HCT116 (cell line): Measurements from ENCODE around the gene GAD2. TPM values are rescaled to one million over a fixed set of nuclear protein-coding genes. Genes with fewer than 3 reads are reported as not detected.

Experiments used
- ATAC-seq: fragments of 200-7000 bp; cut with Tn5 transposase; 2 replicates; pipeline ENCODE4 v1.9.1; 2020; ENCODE audit warnings: mild to moderate bottlenecking, moderate library complexity
- BruUV-seq: library from RNA; stranded (reverse); fragments of 400-500 nt; replicated peaks from 2 replicates; lab custom pipeline; 2021; lab: Mats Ljungman, UMichigan
- CTCF ChIA-PET: fragments of 300-600 bp; sonication (Branson Sonifier 250); formaldehyde crosslinking; loops from one replicate; lab custom pipeline; 2021; ENCODE audit warnings: antibody characterized with exemption; lab: Charles Lee
- POLR2A ChIA-PET: fragments of 300-600, 350-600 bp; sonication (Branson Sonifier 250); formaldehyde crosslinking; loops from one replicate; lab custom pipeline; 2021; ENCODE audit warnings: antibody characterized with exemption; lab: Charles Lee
- RAD21 ChIA-PET, 2 experiments: fragments of 300-600 bp; sonication (Branson Sonifier 250); formaldehyde crosslinking; loops; one replicate each; lab custom pipeline; 2023; ENCODE audit warnings: low total read pairs in 2 of 2; ENCODE audit not compliant: uncharacterized antibody in 2 of 2, unreplicated experiment in 2 of 2, low non-redundant PET in 1 of 2; lab: Charles Lee
- DNase-seq: peaks from one replicate; pipeline ENCODE4 v3.0.0-alpha.2; 2010; ENCODE audit warnings: low read depth, low spot score
- H2AFZ ChIP-seq: fragments of 200-600 bp; shearing (Covaris generic), sonication (generic); 2 replicates; pipeline ENCODE4 v1.6.1; 2017; ENCODE audit warnings: low read depth, mixed run types, mixed read lengths, antibody characterized with exemption, low read length; ENCODE audit not compliant: poor library complexity, severe bottlenecking
- H3K27ac ChIP-seq: 2 replicates; pipeline ENCODE4 v1.5.1; 2012; ENCODE audit warnings: low read depth, low read length
- H3K27me3 ChIP-seq: fragments of 200-600 bp; sonication (generic); 2 replicates; pipeline ENCODE4 v1.6.1; 2016; ENCODE audit warnings: mixed run types, low read length, mixed read lengths; ENCODE audit not compliant: insufficient read depth
- H3K36me3 ChIP-seq, 2 experiments: fragments of 200-500 bp in 1 of 2; fragments of 200-600 bp in 1 of 2; sonication (Bioruptor generic) in 1 of 2; sonication (generic) in 1 of 2; 2 replicates each; pipeline versions ENCODE4 v1.5.1 to v1.6.1; 2014 to 2016; ENCODE audit warnings: low read length in 2 of 2, inconsistent platforms in 1 of 2, mixed read lengths in 1 of 2, mixed run types in 1 of 2; ENCODE audit not compliant: insufficient read depth in 2 of 2, control insufficient read depth in 1 of 2
- H3K4me1 ChIP-seq, 2 experiments: fragments of 200-600 bp in 1 of 2; sonication (generic) in 1 of 2; 2 replicates each; pipeline versions ENCODE4 v1.5.1 to v1.6.1; 2012 to 2017; ENCODE audit warnings: low read length in 2 of 2, inconsistent platforms in 1 of 2, mild to moderate bottlenecking in 1 of 2, mixed read lengths in 1 of 2, mixed run types in 1 of 2, moderate library complexity in 1 of 2; ENCODE audit not compliant: insufficient read depth in 2 of 2, control insufficient read depth in 1 of 2
- H3K4me2 ChIP-seq: fragments of 200-600 bp; sonication (generic); 2 replicates; pipeline ENCODE4 v1.6.1; 2017; ENCODE audit warnings: mixed run types, low read length, mixed read lengths
- H3K4me3 ChIP-seq, 2 experiments: fragments of 200-600 bp in 1 of 2; sonication (generic) in 1 of 2; replicated peaks in 1 of 2; 2 replicates each; pipeline ENCODE4 v1.5.1; 2011 to 2016; ENCODE audit warnings: low read length in 2 of 2, control low read depth in 1 of 2, low read depth in 1 of 2, mild to moderate bottlenecking in 1 of 2, mixed read lengths in 1 of 2, mixed run types in 1 of 2
- H3K79me2 ChIP-seq: fragments of 200-600 bp; sonication (generic); 2 replicates; pipeline ENCODE4 v1.6.1; 2017; ENCODE audit warnings: mild to moderate bottlenecking, mixed run types, low read length, moderate library complexity, mixed read lengths; ENCODE audit not compliant: insufficient read depth
- H3K9ac ChIP-seq: fragments of 200-600 bp; sonication (generic); 2 replicates; pipeline ENCODE4 v1.6.1; 2016; ENCODE audit warnings: low read length, mixed read lengths
- H3K9me2 ChIP-seq: fragments of 200-600 bp; sonication (generic), shearing (Covaris generic); 2 replicates; pipeline ENCODE4 v1.6.1; 2017; ENCODE audit warnings: mixed run types, mild to moderate bottlenecking, moderate library complexity; ENCODE audit not compliant: insufficient read depth
- H3K9me3 ChIP-seq, 2 experiments: fragments of 200-500 bp in 1 of 2; fragments of 200-600 bp in 1 of 2; sonication (Bioruptor generic) in 1 of 2; sonication (generic) in 1 of 2; 2 replicates each; pipeline ENCODE4 v1.6.1; 2014 to 2017; ENCODE audit warnings: low read length in 2 of 2, mixed read lengths in 2 of 2, inconsistent platforms in 1 of 2, low read depth in 1 of 2, mild to moderate bottlenecking in 1 of 2, mixed run types in 1 of 2, moderate library complexity in 1 of 2; ENCODE audit not compliant: control insufficient read depth in 1 of 2, insufficient read depth in 1 of 2
- H4K20me1 ChIP-seq: fragments of 200-600 bp; sonication (generic), shearing (Covaris generic); 2 replicates; pipeline ENCODE4 v1.6.1; 2017; ENCODE audit warnings: mixed run types, mild to moderate bottlenecking, moderate library complexity; ENCODE audit not compliant: insufficient read depth
- CBX3 ChIP-seq: IDR thresholded peaks from 2 replicates; pipeline ENCODE4 v1.6.1; 2012; ENCODE audit warnings: low read depth
- CEBPB ChIP-seq: IDR thresholded peaks from 2 replicates; pipeline ENCODE4 v1.6.1; 2012; ENCODE audit warnings: low read depth
- ELF1 ChIP-seq: IDR thresholded peaks from 2 replicates; pipeline ENCODE4 v1.6.1; 2012; ENCODE audit warnings: low read depth, borderline replicate concordance
- EZH2phosphoT487 ChIP-seq: fragments of 200-600 bp; IDR thresholded peaks from 2 replicates; pipeline ENCODE4 v1.6.1; 2018; ENCODE audit warnings: antibody characterized with exemption, borderline replicate concordance
- FOSL1 ChIP-seq: IDR thresholded peaks from 2 replicates; pipeline ENCODE4 v1.6.1; 2012; ENCODE audit warnings: low read depth
- JUND ChIP-seq: IDR thresholded peaks from 2 replicates; pipeline ENCODE4 v1.6.1; 2012
- RAD21 ChIP-seq: IDR thresholded peaks from 2 replicates; pipeline ENCODE4 v1.6.1; 2012; ENCODE audit warnings: low read depth, mild to moderate bottlenecking
- SIN3A ChIP-seq: IDR thresholded peaks from 2 replicates; pipeline ENCODE4 v1.6.1; 2012; ENCODE audit warnings: low read depth
- SP1 ChIP-seq: IDR thresholded peaks from 2 replicates; pipeline ENCODE4 v1.6.1; 2012; ENCODE audit warnings: low read depth
- ZFX ChIP-seq: fragments of 450-650 bp; IDR thresholded peaks from 2 replicates; pipeline ENCODE4 v1.6.1; 2017
- ZNF274 ChIP-seq: fragments of 200-500 bp; sonication (Bioruptor generic); IDR thresholded peaks from 2 replicates; pipeline ENCODE4 v1.6.1; 2014; ENCODE audit warnings: mild to moderate bottlenecking, low read depth, low read length, inconsistent platforms
- intact Hi-C: fragments of 100-400 bp; cut with micrococcal nuclease; formaldehyde crosslinking; loops from 2 replicates; pipeline ENCODE4 v1.10.0; 2022
- total RNA-seq: library from RNA; stranded (reverse); gene quantifications from one replicate; pipeline ENCODE4 v1.2.1, GENCODE V29; 2021; ENCODE audit not compliant: unreplicated experiment
- TF ChIP-seq, protein P1 (sequence below): IDR thresholded peaks from 2 replicates; pipeline ENCODE4 v1.6.1; 2011; ENCODE audit warnings: mild to moderate bottlenecking, low read length, moderate library complexity; ENCODE audit not compliant: insufficient replicate concordance; ENCODE audit errors: extremely low read depth
- TF ChIP-seq, protein P2 (sequence below): IDR thresholded peaks from 2 replicates; pipeline ENCODE4 v1.6.1; 2012
- TF ChIP-seq, protein P3 (sequence below), 3 experiments: fragments of 200-600 bp in 1 of 3; sonication (generic) in 1 of 3; IDR thresholded peaks in 2 of 3; conservative IDR thresholded peaks in 1 of 3; 2 replicates each; pipeline ENCODE4 v1.5.1; 2012 to 2017; ENCODE audit warnings: low read depth in 2 of 3, low read length in 2 of 3, antibody characterized with exemption in 1 of 3, borderline replicate concordance in 1 of 3, control low read depth in 1 of 3, mild to moderate bottlenecking in 1 of 3, mixed read lengths in 1 of 3, mixed run types in 1 of 3, moderate library complexity in 1 of 3; ENCODE audit not compliant: insufficient read depth in 1 of 3

Gene GAD2
- total RNA-seq, 1 experiment from 2014 or later = not detected

DNA sequence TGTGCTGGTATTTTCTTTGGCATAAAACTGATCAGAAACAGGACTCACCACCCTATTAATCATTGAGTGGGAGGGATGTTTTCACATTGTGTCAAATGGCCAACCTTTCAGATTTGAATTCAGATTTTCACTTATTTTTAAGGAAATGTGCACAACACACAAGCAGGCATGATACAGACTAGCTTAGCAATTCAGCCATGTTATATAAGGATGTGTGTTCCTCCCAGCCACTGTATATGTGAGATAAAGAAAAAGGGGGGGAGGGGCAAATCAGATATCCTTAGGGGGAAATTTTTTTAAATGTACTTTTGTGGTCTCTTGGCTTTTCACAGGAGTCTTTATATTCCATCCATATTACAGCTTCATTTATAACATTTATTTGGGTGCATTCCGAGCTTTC, 3.1 kb downstream of the GAD2 start:
- no peak overlapping the region for H3K4me3 ChIP-seq
- intact Hi-C loops = no loop called here
- POLR2A ChIA-PET = no interaction called here

GRCh38 chr10:26220901-26221300, 4.3 kb downstream of the GAD2 start:
- DNase-seq = no peak
- H3K9me2 ChIP-seq = no peaks in the 10 kb centered on the region
- intact Hi-C loops = no loop called here
- POLR2A ChIA-PET = no interaction called here
- H3K27ac ChIP-seq = no peak overlapping the region
- TF ChIP-seq, protein P1, sequence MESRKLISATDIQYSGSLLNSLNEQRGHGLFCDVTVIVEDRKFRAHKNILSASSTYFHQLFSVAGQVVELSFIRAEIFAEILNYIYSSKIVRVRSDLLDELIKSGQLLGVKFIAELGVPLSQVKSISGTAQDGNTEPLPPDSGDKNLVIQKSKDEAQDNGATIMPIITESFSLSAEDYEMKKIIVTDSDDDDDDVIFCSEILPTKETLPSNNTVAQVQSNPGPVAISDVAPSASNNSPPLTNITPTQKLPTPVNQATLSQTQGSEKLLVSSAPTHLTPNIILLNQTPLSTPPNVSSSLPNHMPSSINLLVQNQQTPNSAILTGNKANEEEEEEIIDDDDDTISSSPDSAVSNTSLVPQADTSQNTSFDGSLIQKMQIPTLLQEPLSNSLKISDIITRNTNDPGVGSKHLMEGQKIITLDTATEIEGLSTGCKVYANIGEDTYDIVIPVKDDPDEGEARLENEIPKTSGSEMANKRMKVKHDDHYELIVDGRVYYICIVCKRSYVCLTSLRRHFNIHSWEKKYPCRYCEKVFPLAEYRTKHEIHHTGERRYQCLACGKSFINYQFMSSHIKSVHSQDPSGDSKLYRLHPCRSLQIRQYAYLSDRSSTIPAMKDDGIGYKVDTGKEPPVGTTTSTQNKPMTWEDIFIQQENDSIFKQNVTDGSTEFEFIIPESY = no peak
- no peak for TF ChIP-seq ZFX
- TF ChIP-seq RAD21 = no peak
- TF ChIP-seq, protein P2, sequence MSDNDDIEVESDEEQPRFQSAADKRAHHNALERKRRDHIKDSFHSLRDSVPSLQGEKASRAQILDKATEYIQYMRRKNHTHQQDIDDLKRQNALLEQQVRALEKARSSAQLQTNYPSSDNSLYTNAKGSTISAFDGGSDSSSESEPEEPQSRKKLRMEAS = no peak
- TF ChIP-seq CEBPB = no peak
- no peak for TF ChIP-seq FOSL1
- TF ChIP-seq JUND = no peak
- no peak for TF ChIP-seq ZNF274
- TF ChIP-seq EZH2phosphoT487 = no peak
- no peak for TF ChIP-seq SP1
- TF ChIP-seq ELF1 = no peak
- CTCF ChIA-PET = no interaction called here
- H4K20me1 ChIP-seq = no peaks in the 10 kb centered on the region
- H3K79me2 ChIP-seq = no peaks in the 10 kb centered on the region
- BruUV-seq = no TSS peak
- no peak overlapping the region for H3K4me3 ChIP-seq
- no peaks in the 10 kb centered on the region for H3K4me1 ChIP-seq
- H3K9ac ChIP-seq = no peak overlapping the region
- ATAC-seq = no peak
- H3K27me3 ChIP-seq = peaks cover 47% of the 10 kb centered on the region
- H2AFZ ChIP-seq = no peak overlapping the region
- RAD21 ChIA-PET = no interaction called here
- H3K9me3 ChIP-seq = no peaks in the 10 kb centered on the region
- no peaks in the 10 kb centered on the region for H3K36me3 ChIP-seq
- no peak overlapping the region for H3K4me2 ChIP-seq

More for the DNA sequence above, 3.1 kb downstream of the GAD2 start:
- DNase-seq = no peak
- no peak for TF ChIP-seq CBX3
- TF ChIP-seq, protein P3, sequence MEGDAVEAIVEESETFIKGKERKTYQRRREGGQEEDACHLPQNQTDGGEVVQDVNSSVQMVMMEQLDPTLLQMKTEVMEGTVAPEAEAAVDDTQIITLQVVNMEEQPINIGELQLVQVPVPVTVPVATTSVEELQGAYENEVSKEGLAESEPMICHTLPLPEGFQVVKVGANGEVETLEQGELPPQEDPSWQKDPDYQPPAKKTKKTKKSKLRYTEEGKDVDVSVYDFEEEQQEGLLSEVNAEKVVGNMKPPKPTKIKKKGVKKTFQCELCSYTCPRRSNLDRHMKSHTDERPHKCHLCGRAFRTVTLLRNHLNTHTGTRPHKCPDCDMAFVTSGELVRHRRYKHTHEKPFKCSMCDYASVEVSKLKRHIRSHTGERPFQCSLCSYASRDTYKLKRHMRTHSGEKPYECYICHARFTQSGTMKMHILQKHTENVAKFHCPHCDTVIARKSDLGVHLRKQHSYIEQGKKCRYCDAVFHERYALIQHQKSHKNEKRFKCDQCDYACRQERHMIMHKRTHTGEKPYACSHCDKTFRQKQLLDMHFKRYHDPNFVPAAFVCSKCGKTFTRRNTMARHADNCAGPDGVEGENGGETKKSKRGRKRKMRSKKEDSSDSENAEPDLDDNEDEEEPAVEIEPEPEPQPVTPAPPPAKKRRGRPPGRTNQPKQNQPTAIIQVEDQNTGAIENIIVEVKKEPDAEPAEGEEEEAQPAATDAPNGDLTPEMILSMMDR (IDR thresholded peaks at IDR 0.05 in 2 of 3, conservative IDR thresholded peaks at IDR 0.05 in 1 of 3; ENCODE audit: borderline replicate concordance in 1 of 3, insufficient read depth in 1 of 3, low read depth in 2 of 3, low read length in 2 of 3) = no peak
- TF ChIP-seq SIN3A = no peak
- TF ChIP-seq JUND = no peak
- Histone ChIP-seq H4K20me1 (no peaks in the 10 kb centered on the region), H3K4me1 (no peaks in the 10 kb centered on the region), H3K27me3 (peaks cover 36% of the 10 kb centered on the region), H3K36me3 (no peaks in the 10 kb centered on the region), H3K9ac (no peak overlapping the region), H2AFZ (no peak overlapping the region), H3K27ac (no peak overlapping the region), H3K9me3 (no peaks in the 10 kb centered on the region), H3K9me2 (no peaks in the 10 kb centered on the region), H3K79me2 (no peaks in the 10 kb centered on the region), H3K4me2 (no peak overlapping the region)
- CTCF ChIA-PET = no interaction called here
- no peak for ATAC-seq
- no TSS peak for BruUV-seq
- RAD21 ChIA-PET = no interaction called here
